ENCODE data around the gene MRPL11. TPM values are rescaled to one million over a fixed set of nuclear protein-coding genes. Genes with fewer than 3 reads are reported as not detected.
"Not testable (repeated sequence)": the region's sequence is repeated elsewhere in the genome, so short reads cannot be mapped to it uniquely, and the experiment has no call there.

Gene MRPL11
- total RNA-seq, 1 donor from 2014 or later = 66.4 TPM

GRCh38 chr11:66467034-66467659 lies 28.5 kb upstream of the MRPL11 start:
- peak; percentile 44 for ATAC-seq

GRCh38 chr11:66466225-66467033 lies 27.8 kb upstream of the MRPL11 start, which contains the start of gene PELI3:
TSS of gene PELI3 (plus strand) at chr11:66466905. CDS start at chr11:66468129, 1,224 bp downstream.
- peak; percentile 96 for ATAC-seq

GRCh38 chr11:66465373-66466224 lies 27.0 kb upstream of the MRPL11 start:
- no peak for ATAC-seq

- no peak for ATAC-seq
Measured at GRCh38 chr11:66464916-66465315, 26.3 kb upstream of the MRPL11 start.

GRCh38 chr11:66464116-66464515 lies 25.5 kb upstream of the MRPL11 start:
- ATAC-seq = not testable (repeated sequence)

- ATAC-seq = no peak
Measured at GRCh38 chr11:66462911-66463310, 24.3 kb upstream of the MRPL11 start.

- no peak for ATAC-seq
Measured at GRCh38 chr11:66462010-66462409, 23.4 kb upstream of the MRPL11 start.

- ATAC-seq = no peak
Measured at GRCh38 chr11:66459138-66459778, 20.6 kb upstream of the MRPL11 start.

- no peak for ATAC-seq
Measured at GRCh38 chr11:66457826-66458225, 19.2 kb upstream of the MRPL11 start.

GRCh38 chr11:66454828-66455227 lies 16.2 kb upstream of the MRPL11 start:
- no peak for ATAC-seq

- peak; percentile 75 for ATAC-seq
Measured at GRCh38 chr11:66454247-66454646, 15.6 kb upstream of the MRPL11 start.

- ATAC-seq = no peak
Measured at GRCh38 chr11:66451663-66452062, 13.0 kb upstream of the MRPL11 start.

GRCh38 chr11:66450560-66450959 lies 11.9 kb upstream of the MRPL11 start:
- no peak for ATAC-seq

GRCh38 chr11:66448523-66448922 lies 9.9 kb upstream of the MRPL11 start:
- no peak for ATAC-seq

- no peak for ATAC-seq
Measured at GRCh38 chr11:66447012-66447411, 8.4 kb upstream of the MRPL11 start.

- no peak for ATAC-seq
Measured at GRCh38 chr11:66443602-66444001, 5.0 kb upstream of the MRPL11 start.

GRCh38 chr11:66440940-66441282 lies 2.3 kb upstream of the MRPL11 start:
- not testable (repeated sequence) for ATAC-seq

GRCh38 chr11:66440101-66440939 lies 1.7 kb upstream of the MRPL11 start:
- not testable (repeated sequence) for ATAC-seq

GRCh38 chr11:66437979-66438503 lies 607 bp downstream of the MRPL11 start:
- no peak for ATAC-seq

- no peak for ATAC-seq
Measured at GRCh38 chr11:66432597-66432996, 6.1 kb downstream of the MRPL11 start.

GRCh38 chr11:66431871-66432329 lies 6.7 kb downstream of the MRPL11 start:
- ATAC-seq = not testable (repeated sequence)

Data from esophagus mucosa (tissue), 1 donor.